K562 (cell line): ENCODE measurements around the gene NUP98. TPM values are rescaled to one million over a fixed set of nuclear protein-coding genes. Genes with fewer than 3 reads are reported as not detected.

Experiments
- ARID1B ChIP-seq: fragments of 450-650 bp; IDR thresholded peaks from 2 replicates; pipeline ENCODE4 v1.6.1; 2016; ENCODE audit warnings: antibody characterized with exemption, mild to moderate bottlenecking, inconsistent platforms
- BMI1 ChIP-seq: fragments of 150-350 bp; IDR thresholded peaks from 2 replicates; pipeline ENCODE4 v1.6.1; 2014; ENCODE audit warnings: low read length
- CBFA2T2 ChIP-seq: fragments of 450-650 bp; conservative IDR thresholded peaks from 2 replicates; pipeline ENCODE4 v1.6.1; 2017; ENCODE audit warnings: mild to moderate bottlenecking
- CBX5 ChIP-seq: IDR thresholded peaks from 2 replicates; pipeline ENCODE4 v1.6.1; 2014; ENCODE audit warnings: low read depth, borderline replicate concordance
- CXXC5 ChIP-seq: fragments of 250-450 bp; sonication (Bioruptor Pico); IDR thresholded peaks from 2 replicates; pipeline ENCODE4 v1.8.0; 2022; ENCODE audit warnings: inconsistent platforms, mild to moderate bottlenecking, moderate library complexity
- FOXK1 ChIP-seq: sonication (generic); formaldehyde crosslinking; IDR thresholded peaks from 2 replicates; pipeline ENCODE4 v1.8.0; 2022; ENCODE audit warnings: missing genetic modification reagents, mild to moderate bottlenecking, borderline replicate concordance
- FOXP1 ChIP-seq: sonication (generic); formaldehyde crosslinking; IDR thresholded peaks from 2 replicates; pipeline ENCODE4 v1.8.0; 2022; ENCODE audit warnings: mild to moderate bottlenecking, missing genetic modification reagents
- HMGN3 ChIP-seq: IDR thresholded peaks from 2 replicates; pipeline ENCODE4 v1.6.1; 2011; ENCODE audit warnings: borderline replicate concordance, low read depth, mild to moderate bottlenecking, mixed read lengths, low read length; ENCODE audit not compliant: insufficient read length; ENCODE audit errors: extremely low read depth
- MCM2 ChIP-seq: fragments of 450-650 bp; IDR thresholded peaks from 2 replicates; pipeline ENCODE4 v1.6.1; 2017; ENCODE audit warnings: low read depth, mild to moderate bottlenecking
- NR1H2 ChIP-seq: sonication (generic); formaldehyde crosslinking; IDR thresholded peaks from 2 replicates; pipeline ENCODE4 v1.4.0; 2020; ENCODE audit warnings: mild to moderate bottlenecking, missing genetic modification reagents
- NRF1 ChIP-seq, 2 experiments: fragments of 450-650 bp; IDR thresholded peaks in 1 of 2; conservative IDR thresholded peaks in 1 of 2; 2 replicates each; pipeline ENCODE4 v1.6.1; 2014; ENCODE audit warnings: mild to moderate bottlenecking in 2 of 2
- OTX1 ChIP-seq: fragments of 450-650 bp; formaldehyde crosslinking; IDR thresholded peaks from 2 replicates; pipeline ENCODE4 v1.4.0; 2022; ENCODE audit warnings: mild to moderate bottlenecking
- RBFOX2 ChIP-seq: fragments of 200-400 bp; formaldehyde crosslinking; IDR thresholded peaks from 2 replicates; pipeline ENCODE4 v1.6.1; 2017; ENCODE audit warnings: low read depth, mild to moderate bottlenecking, low read length, moderate library complexity
- RFX5 ChIP-seq: IDR thresholded peaks from 2 replicates; pipeline ENCODE4 v1.6.1; 2011; ENCODE audit warnings: low read depth, mild to moderate bottlenecking, improper control_type of control experiment, low read length
- SIRT6 ChIP-seq: IDR thresholded peaks from one replicate; pipeline ENCODE4 v1.6.1; 2012; ENCODE audit warnings: low read depth, mild to moderate bottlenecking, control low read depth, inconsistent platforms, low read length, moderate library complexity
- SMAD3 ChIP-seq: fragments of 450-650 bp; formaldehyde crosslinking; conservative IDR thresholded peaks from 2 replicates; pipeline ENCODE4 v1.4.0; 2020; ENCODE audit warnings: mild to moderate bottlenecking
- SP2 ChIP-seq: IDR thresholded peaks from 2 replicates; pipeline ENCODE4 v1.6.1; 2011; ENCODE audit warnings: mild to moderate bottlenecking, low read depth, low read length, moderate library complexity; ENCODE audit not compliant: poor library complexity, severe bottlenecking; ENCODE audit errors: extremely low read depth
- TAL1 ChIP-seq: fragments of 450-650 bp; IDR thresholded peaks from 2 replicates; pipeline ENCODE4 v1.6.1; 2016; ENCODE audit warnings: mild to moderate bottlenecking
- XRCC3 ChIP-seq: fragments of 450-650 bp; IDR thresholded peaks from 2 replicates; pipeline ENCODE4 v1.6.1; 2017; ENCODE audit warnings: mild to moderate bottlenecking, moderate library complexity
- ZFX ChIP-seq: sonication (generic); formaldehyde crosslinking; IDR thresholded peaks from 2 replicates; pipeline ENCODE4 v1.8.0; 2022; ENCODE audit warnings: mild to moderate bottlenecking, missing genetic modification reagents, moderate library complexity
- ZNF3 ChIP-seq: fragments of 250-450 bp; sonication (Bioruptor Pico); IDR thresholded peaks from 2 replicates; pipeline ENCODE4 v1.5.0; 2021; ENCODE audit warnings: mild to moderate bottlenecking, moderate library complexity
- polyA plus RNA-seq, 8 experiments: library from polyadenylated mRNA; depleted of rRNA in 4 of 8; stranded (reverse) in 5 of 8; unstranded in 3 of 8; fragments of >200 nt; fragmentation: Nextera tagmentation in 2 of 8; fragmentation: Illumina TruSeq in 1 of 8; extraction: Ambion mirVana in 2 of 8; extraction: Trizol in 1 of 8; gene quantifications; 2 replicates each; pipeline versions ENCODE4 v1.2.1 to v1.2.3, GENCODE V29; 2011 to 2014; ENCODE audit warnings: inconsistent platforms in 1 of 8, missing spikeins in 1 of 8
- total RNA-seq, 7 experiments: library from RNA; depleted of rRNA in 6 of 7; stranded (reverse); fragments of >200 nt in 6 of 7; fragmentation: Illumina TruSeq in 2 of 7; extraction: Trizol in 2 of 7; gene quantifications; 2 replicates each; pipeline versions ENCODE4 v1.2.1 to v1.2.3, GENCODE V29; 2011 to 2021; ENCODE audit warnings: low replicate concordance in 1 of 7
- TF ChIP-seq, protein P1 (sequence below), 3 experiments: IDR thresholded peaks in 2 of 3; conservative IDR thresholded peaks in 1 of 3; 2 replicates each; pipeline ENCODE4 v1.5.1; 2011 to 2012; ENCODE audit warnings: low read length in 3 of 3, mild to moderate bottlenecking in 3 of 3, control low read depth in 2 of 3, improper control_type of control experiment in 1 of 3, inconsistent platforms in 1 of 3, low read depth in 1 of 3, mixed read lengths in 1 of 3, moderate library complexity in 1 of 3; ENCODE audit not compliant: insufficient read depth in 2 of 3
- TF ChIP-seq, protein P2 (sequence below): fragments of 450-650 bp; formaldehyde crosslinking; IDR thresholded peaks from 2 replicates; pipeline ENCODE4 v1.4.0; 2022; ENCODE audit warnings: mild to moderate bottlenecking, moderate library complexity
- TF ChIP-seq, protein P3 (sequence below): fragments of 450-650 bp; IDR thresholded peaks from 2 replicates; pipeline ENCODE4 v1.7.0; 2016; ENCODE audit warnings: borderline replicate concordance
- TF ChIP-seq, protein P4 (sequence below): fragments of 450-650 bp; formaldehyde crosslinking; IDR thresholded peaks from 2 replicates; pipeline ENCODE4 v1.4.0; 2020; ENCODE audit warnings: mild to moderate bottlenecking, moderate library complexity

The NUP98 gene
- total and polyA plus RNA-seq, 9 of the 15 experiments (the other 6 are each of a cell fraction or from before 2014, with no cell fraction given): 45.1 to 196 (median 130) TPM

DNA sequence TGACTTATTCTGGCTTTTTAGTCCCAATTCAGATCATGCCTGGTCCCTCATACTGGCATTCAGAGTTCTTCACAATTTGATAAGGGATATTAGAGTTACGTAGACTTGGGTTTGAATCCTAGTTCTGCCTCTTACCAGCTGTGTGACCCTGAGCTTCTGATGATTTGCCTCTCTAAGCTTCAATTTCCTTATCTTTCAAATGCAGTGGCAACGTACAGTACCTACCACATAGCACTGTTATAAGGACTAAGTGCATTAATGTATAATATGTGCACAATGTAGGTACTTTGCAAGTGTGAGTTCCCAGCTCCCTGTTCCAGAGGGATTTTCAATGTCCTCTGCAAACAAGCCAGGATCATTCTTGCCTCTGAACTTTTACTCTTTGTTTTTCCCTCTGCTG lies 36.1 kb upstream of the NUP98 start (continued):
- no peak for TF ChIP-seq ZNF3 (CRISPR knock-in tag)
- peak; percentile 45; the same call in 1 of the 2 replicates for TF ChIP-seq CBFA2T2
- no peak for TF ChIP-seq RFX5
- peak; percentile 61 for TF ChIP-seq ARID1B
- TF ChIP-seq NR1H2 (CRISPR knock-in tag): no peak
- TF ChIP-seq, protein P1, sequence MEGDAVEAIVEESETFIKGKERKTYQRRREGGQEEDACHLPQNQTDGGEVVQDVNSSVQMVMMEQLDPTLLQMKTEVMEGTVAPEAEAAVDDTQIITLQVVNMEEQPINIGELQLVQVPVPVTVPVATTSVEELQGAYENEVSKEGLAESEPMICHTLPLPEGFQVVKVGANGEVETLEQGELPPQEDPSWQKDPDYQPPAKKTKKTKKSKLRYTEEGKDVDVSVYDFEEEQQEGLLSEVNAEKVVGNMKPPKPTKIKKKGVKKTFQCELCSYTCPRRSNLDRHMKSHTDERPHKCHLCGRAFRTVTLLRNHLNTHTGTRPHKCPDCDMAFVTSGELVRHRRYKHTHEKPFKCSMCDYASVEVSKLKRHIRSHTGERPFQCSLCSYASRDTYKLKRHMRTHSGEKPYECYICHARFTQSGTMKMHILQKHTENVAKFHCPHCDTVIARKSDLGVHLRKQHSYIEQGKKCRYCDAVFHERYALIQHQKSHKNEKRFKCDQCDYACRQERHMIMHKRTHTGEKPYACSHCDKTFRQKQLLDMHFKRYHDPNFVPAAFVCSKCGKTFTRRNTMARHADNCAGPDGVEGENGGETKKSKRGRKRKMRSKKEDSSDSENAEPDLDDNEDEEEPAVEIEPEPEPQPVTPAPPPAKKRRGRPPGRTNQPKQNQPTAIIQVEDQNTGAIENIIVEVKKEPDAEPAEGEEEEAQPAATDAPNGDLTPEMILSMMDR (IDR thresholded peaks at IDR 0.05 in 2 of 3, conservative IDR thresholded peaks at IDR 0.05 in 1 of 3; ENCODE audit: insufficient read depth in 2 of 3, low read depth in 1 of 3, low read length in 3 of 3): no peak
- TF ChIP-seq XRCC3: no peak
- no peak for TF ChIP-seq BMI1
- TF ChIP-seq FOXP1 (CRISPR knock-in tag): peak; percentile 56; the same call in 1 of the 2 replicates
- no peak for TF ChIP-seq SP2
- peak; percentile 65 for TF ChIP-seq CXXC5 (CRISPR knock-in tag)
- 0 out of 2 replicates have a peak, but pooled peaks have one; percentile 32 for TF ChIP-seq OTX1
- TF ChIP-seq RBFOX2: peak; percentile 23; the same call in 1 of the 2 replicates
- TF ChIP-seq, protein P2, sequence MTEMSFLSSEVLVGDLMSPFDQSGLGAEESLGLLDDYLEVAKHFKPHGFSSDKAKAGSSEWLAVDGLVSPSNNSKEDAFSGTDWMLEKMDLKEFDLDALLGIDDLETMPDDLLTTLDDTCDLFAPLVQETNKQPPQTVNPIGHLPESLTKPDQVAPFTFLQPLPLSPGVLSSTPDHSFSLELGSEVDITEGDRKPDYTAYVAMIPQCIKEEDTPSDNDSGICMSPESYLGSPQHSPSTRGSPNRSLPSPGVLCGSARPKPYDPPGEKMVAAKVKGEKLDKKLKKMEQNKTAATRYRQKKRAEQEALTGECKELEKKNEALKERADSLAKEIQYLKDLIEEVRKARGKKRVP (CRISPR knock-in tag): 0 out of 2 replicates have a peak, but pooled peaks have one; percentile 39
- no peak for TF ChIP-seq NRF1 (conservative IDR thresholded peaks at IDR 0.05 in 1 of 2, IDR thresholded peaks at IDR 0.05 in 1 of 2)
- no peak for TF ChIP-seq SMAD3 (CRISPR knock-in tag)
- TF ChIP-seq, protein P3, sequence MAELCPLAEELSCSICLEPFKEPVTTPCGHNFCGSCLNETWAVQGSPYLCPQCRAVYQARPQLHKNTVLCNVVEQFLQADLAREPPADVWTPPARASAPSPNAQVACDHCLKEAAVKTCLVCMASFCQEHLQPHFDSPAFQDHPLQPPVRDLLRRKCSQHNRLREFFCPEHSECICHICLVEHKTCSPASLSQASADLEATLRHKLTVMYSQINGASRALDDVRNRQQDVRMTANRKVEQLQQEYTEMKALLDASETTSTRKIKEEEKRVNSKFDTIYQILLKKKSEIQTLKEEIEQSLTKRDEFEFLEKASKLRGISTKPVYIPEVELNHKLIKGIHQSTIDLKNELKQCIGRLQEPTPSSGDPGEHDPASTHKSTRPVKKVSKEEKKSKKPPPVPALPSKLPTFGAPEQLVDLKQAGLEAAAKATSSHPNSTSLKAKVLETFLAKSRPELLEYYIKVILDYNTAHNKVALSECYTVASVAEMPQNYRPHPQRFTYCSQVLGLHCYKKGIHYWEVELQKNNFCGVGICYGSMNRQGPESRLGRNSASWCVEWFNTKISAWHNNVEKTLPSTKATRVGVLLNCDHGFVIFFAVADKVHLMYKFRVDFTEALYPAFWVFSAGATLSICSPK: no peak
- no peak for TF ChIP-seq HMGN3
- TF ChIP-seq TAL1: peak; percentile 37; the same call in 1 of the 2 replicates
- no peak for TF ChIP-seq SIRT6
- TF ChIP-seq CBX5: no peak
- no peak for TF ChIP-seq MCM2
- no peak for TF ChIP-seq ZFX (CRISPR knock-in tag)
- TF ChIP-seq FOXK1 (CRISPR knock-in tag): no peak
- TF ChIP-seq, protein P4, sequence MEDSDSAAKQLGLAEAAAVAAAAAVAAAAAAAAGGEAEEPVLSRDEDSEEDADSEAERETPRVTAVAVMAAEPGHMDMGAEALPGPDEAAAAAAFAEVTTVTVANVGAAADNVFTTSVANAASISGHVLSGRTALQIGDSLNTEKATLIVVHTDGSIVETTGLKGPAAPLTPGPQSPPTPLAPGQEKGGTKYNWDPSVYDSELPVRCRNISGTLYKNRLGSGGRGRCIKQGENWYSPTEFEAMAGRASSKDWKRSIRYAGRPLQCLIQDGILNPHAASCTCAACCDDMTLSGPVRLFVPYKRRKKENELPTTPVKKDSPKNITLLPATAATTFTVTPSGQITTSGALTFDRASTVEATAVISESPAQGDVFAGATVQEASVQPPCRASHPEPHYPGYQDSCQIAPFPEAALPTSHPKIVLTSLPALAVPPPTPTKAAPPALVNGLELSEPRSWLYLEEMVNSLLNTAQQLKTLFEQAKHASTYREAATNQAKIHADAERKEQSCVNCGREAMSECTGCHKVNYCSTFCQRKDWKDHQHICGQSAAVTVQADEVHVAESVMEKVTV (CRISPR knock-in tag): no peak
